HG03565 (cell line): ENCODE data around the gene ZNF524.
A peak's percentile ranks its signal among the peaks of the same experiment; 100 is the strongest.

Source experiments
- ATAC-seq: cut with Tn5 transposase; IDR thresholded peaks from one replicate; pipeline ENCODE4 v1.9.1; 2021; ENCODE audit warnings: mild to moderate bottlenecking, moderate library complexity; ENCODE audit not compliant: unreplicated experiment

Gene ZNF524

GRCh38 chr19:55618426-55618825, 18.3 kb downstream of the ZNF524 start:
- no peak for ATAC-seq

DNA sequence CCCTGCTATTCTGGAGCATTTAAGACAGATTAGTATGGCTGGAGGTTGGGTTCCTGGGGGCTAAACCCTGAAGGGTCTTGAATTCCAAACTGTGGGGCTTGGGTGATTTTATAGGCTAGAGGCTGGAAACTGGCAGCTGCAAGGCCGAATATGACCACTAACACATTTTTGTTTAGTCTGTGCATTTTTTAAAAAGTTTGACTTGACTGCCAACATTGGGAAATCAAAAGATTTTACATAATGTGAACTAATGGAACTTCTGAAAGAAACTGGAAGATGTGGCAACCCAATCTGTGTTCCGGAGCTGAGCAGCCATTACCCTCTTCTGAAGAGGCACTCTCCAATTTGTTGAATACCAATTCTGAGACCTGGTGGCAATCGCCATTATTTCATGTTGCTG, 19.2 kb downstream of the ZNF524 start:
- ATAC-seq: no peak

DNA sequence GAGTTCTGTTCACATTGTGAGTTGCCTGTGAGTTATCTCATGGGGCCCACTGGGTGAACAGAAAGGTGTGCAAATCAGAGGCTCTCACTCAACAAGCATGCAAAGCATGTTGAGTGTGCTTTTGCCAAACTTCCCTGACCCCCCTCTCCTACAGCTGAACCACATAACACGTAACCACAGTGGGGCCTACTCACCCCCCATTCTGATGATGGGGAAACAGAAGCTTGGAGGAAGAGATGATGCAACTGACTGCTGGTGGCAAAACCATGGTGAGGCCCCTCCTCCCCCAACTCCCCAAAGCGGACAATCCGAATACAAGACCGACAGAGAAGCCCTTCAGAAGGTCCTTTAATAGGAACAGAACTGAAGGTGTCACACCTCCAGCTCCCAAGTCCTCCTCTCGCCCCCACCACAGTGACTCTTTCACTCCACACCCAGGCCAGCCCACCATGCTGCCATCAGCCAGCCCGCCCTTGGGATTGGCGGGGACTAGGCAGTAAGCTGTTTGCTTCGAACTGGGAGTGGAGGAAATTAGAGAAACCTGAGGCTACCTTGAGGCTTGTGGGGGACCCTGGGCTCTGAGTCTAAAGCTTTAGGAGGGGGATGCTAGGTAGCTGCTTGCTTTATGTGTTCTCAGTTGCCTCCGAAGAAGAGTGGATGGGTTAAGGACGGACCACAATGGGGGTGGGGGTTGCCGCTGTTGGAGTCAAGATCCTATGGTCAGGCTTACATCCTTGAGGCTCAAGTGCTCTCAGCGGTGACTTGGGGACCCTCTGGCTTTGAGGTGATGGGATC, 20.5 kb downstream of the ZNF524 start:
- no peak for ATAC-seq

DNA sequence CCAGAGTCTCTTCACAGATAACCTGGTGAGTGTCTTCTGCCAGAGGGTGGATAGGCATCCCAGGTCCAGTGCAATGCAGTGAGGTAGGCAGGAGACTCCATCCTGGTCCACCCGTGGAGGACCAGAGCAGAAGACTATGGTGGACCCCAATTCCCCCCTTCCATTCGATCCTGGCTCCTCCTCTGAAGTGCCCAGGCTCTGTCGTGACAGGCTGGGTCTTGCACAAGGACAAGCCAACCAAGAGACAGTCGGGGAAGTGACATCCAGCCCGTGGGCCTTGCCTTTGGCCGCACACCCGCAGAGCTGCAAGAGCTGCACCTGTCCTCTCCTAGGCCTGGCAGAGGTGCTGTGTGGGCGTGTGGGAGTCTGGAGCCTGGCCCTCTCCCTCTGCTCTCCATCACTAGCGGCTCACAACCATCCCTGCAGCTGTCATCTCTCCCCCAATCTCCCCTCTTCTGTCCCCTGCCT, 21.2 kb downstream of the ZNF524 start:
- ATAC-seq: no peak

- no peak for ATAC-seq
Observed at GRCh38 chr19:55621673-55622231, 21.7 kb downstream of the ZNF524 start.

GRCh38 chr19:55622242-55622969, 22.3 kb downstream of the ZNF524 start:
- ATAC-seq: no peak

DNA sequence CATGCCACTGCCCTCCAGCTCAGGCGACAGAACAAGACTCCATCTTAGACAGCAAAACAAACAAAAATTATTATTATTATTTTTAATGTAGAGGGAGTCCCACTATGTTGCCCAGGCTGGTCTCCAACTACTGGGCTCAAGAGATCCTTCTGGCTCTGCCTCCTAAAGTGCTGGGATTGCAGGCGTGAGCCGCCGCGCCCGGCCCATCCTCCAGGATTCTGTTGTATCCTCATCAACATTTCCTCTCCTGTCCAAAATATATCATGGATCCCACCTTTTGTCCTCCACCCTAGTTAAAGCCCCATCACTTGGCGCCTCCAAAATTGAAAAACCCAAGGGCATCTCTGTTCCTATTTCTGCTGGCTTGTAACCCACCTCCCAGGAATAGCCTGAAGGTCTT, 23.0 kb downstream of the ZNF524 start:
- ATAC-seq: no peak

DNA sequence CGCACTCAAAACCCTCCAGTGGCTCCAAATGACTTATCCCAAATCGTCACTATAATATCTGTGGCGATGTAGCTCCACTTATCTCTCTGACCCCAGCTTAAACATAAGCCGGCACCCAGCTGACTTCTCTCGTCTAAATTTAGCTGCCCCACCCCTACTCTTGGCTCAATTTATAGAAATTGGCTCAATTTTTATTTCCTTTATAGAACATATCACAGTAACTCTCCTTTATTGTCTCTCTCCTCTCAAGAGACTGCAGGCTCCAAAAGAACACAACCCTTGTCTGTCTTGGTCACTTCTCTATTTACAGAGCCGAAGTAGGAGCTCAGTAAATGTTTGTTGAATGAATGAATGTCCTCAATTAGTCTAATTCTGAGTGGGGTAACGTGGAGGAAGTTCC, 23.5 kb downstream of the ZNF524 start:
- ATAC-seq: no peak

GRCh38 chr19:55624109-55625003, 24.3 kb downstream of the ZNF524 start, which contains the start of gene ZNF784:
Gene ZNF784, minus strand, starts transcription at chr19:55624566. Its CDS starts 5 bp downstream, at chr19:55624561.
- peak; percentile 33 for ATAC-seq

DNA sequence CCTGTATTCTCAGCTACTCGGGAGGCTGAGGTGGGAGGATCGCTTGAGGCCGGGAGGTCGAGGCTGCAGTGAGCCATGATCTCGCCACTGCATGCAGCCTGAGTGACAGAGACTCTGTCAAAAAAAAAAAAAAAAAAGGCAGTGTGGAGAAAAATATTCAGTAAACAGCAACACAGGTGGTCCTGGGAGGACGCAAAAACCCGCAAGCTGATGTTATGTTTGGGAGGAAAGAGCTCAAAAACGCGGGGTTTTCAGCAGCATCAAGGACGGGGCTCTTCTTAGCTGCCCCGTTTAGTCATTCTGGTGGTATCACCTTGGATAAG, 24.9 kb downstream of the ZNF524 start:
- ATAC-seq: no peak

DNA sequence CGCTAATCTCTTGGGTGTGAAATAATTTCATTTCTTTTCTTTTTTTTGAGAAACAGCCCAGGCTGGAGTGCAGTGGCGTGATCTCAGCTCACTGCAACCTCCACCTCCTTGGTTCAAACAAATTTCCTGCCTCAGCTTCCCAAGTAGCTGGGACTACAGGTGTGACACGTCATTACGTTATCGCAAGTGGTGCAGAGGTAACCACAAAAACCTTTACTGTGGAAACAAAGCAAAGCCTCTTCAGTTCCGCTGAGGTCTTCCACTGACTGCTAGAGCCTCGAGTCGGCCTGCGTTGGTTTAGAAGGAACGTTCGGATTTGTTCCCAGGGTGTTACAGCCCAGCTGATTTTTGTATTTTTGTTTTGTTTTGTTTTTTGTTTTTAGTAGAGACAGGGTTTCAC, 26.3 kb downstream of the ZNF524 start:
- no peak for ATAC-seq

DNA sequence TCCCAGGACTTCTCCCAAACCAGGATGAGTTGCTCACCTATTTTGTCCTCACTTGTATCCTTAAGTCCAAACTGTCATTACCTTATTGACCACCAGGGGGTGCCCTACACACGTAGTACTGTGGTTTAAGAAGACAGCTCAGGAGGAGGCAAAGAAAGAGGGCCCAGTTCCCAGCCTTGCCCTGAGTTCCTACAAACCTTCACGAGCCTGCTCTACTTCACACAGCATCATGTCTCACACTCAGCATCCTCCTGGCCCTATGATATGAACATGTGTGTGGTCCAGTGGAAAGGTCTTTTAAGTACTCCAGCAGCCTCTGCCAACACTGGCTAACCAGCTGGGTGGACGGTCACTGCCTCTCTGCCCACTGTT, 32.4 kb downstream of the ZNF524 start:
- ATAC-seq: no peak

GRCh38 chr19:55633861-55634260, 33.8 kb downstream of the ZNF524 start:
- no peak for ATAC-seq

- no peak for ATAC-seq
Observed at GRCh38 chr19:55635334-55635717, 35.2 kb downstream of the ZNF524 start.

DNA sequence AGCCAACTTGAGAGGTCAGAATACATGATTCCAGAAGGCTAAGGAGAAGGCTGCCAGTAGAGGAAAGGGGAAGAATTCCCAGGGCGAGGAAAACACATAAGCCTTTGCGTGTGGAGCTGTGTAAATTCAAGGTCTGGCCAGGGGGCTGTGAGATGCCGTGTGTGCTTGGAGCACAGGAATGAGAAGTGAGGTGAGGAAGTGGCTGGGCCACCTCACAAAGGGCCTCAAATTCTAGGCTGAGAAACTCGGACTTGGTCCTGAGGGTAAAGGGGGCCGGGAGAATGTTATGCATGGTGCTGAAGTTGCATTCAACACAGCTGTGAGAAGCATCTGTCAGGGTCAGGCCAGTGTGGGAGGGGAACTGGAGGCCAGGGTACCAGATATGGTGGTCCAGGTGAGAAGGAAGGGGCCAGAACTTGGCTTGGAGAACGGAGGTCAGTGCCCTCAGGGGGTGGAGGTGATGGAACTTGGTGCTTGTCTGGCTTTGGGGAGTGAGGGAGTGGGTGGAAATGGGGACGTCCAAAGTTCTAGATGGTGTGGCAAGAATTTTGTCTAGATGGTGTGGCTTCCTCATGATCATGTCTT, 35.9 kb downstream of the ZNF524 start:
- no peak for ATAC-seq

DNA sequence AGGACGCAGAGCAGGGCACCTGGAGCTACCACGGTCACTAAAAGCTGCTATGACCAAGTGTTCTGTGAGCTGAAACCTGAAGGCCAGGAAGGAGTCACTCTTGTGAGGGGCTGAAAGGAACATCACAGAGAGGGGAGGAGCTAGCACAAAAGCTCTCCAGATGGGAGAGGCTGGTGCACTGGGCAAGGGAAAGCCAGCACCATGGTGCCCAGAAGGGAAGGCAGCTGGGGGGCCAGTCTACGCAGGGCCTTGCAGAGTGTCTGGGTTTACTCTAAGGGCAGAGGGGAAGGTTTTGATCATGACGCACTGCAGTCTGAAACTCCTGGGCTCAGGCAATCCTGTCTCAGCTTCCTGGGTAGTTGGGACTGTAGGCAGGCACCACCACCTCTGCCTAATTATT, 36.6 kb downstream of the ZNF524 start:
- ATAC-seq: no peak

DNA sequence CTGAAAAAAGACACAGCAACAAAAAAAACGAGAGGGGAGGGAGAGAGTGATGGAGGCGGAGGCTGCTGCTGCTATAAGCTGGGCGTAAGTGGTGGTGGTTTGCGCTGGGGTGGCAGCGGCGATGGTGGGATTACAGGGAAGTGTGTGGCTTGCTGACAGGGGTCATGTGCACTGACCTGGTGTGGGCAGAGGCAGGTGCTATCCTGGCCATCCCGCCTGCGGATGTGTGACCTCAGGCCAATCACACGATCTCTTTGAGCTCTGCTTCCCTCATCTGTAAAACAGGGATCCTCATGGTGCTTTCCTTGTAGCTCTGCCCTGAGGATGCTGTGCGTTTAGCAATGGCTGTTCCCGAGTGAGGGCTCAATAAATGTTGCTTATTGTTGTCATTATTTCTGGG, 37.4 kb downstream of the ZNF524 start:
- no peak for ATAC-seq

GRCh38 chr19:55638864-55639359, 38.8 kb downstream of the ZNF524 start:
- ATAC-seq: no peak

GRCh38 chr19:55640043-55640576, 40.0 kb downstream of the ZNF524 start:
- ATAC-seq: peak; percentile 27
